Head of caudate nucleus (tissue), 42 donors: ENCODE measurements around the gene FAM186B.
A peak's percentile ranks its signal among the peaks of the same experiment; 100 is the strongest.

Source experiments
- DNase-seq, 42 donors: peaks; one replicate each; pipeline versions ENCODE4 v3.0.0 to v3.0.0-alpha.2; 2020 to 2021; ENCODE audit warnings: mixed read lengths in 7 of 42
- intact Hi-C: fragments of 100-400 bp; cut with DNase I; formaldehyde crosslinking; loops from one replicate; pipeline ENCODE4 v1.15.0; 2022

FAM186B gene

DNA sequence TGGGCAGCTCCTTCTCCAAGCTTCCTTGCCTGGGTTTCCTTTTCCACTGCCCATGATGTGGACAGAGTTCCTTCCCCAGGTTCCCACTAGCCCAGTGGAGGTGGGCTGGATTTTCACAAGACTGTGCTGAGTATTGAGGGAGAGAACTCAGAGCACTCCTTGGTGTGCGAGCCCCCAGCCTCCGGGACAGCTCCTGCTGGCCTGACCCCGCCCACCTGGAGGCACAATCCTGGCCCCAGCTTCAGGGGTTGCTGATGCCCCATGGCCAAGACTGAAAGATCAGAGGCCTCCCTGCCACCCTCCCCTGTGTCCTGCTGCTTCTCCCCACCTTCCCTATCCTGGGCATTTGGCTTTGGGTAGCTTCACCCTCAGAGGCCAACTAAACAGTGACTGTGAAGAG lies 59.0 kb downstream of the FAM186B start:
- DNase-seq = peak in 1 of 42 donors; percentile 37
- intact Hi-C loops = no loop called here

DNA sequence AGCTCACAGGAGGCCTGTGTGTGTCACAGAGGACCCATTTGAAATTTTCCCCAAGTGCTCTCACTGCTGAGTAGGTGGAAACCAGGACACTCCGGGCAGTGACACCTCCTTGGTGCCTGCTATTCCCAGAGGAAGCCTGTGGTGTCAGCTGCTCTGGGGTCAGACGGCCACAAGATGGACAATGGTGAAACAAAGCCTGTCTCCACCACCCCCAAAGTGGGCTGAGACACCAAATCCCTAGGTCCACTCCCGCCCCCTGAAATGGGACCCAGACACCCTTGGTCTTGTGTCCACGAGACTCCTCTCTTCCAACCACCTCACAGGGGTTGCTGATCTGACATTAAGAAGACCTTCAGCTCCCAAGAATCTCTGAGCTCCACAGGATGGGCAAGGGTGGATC lies 59.6 kb downstream of the FAM186B start:
- intact Hi-C loops = no loop called here
- DNase-seq = peak in 1 of 42 donors; percentile 23

DNA sequence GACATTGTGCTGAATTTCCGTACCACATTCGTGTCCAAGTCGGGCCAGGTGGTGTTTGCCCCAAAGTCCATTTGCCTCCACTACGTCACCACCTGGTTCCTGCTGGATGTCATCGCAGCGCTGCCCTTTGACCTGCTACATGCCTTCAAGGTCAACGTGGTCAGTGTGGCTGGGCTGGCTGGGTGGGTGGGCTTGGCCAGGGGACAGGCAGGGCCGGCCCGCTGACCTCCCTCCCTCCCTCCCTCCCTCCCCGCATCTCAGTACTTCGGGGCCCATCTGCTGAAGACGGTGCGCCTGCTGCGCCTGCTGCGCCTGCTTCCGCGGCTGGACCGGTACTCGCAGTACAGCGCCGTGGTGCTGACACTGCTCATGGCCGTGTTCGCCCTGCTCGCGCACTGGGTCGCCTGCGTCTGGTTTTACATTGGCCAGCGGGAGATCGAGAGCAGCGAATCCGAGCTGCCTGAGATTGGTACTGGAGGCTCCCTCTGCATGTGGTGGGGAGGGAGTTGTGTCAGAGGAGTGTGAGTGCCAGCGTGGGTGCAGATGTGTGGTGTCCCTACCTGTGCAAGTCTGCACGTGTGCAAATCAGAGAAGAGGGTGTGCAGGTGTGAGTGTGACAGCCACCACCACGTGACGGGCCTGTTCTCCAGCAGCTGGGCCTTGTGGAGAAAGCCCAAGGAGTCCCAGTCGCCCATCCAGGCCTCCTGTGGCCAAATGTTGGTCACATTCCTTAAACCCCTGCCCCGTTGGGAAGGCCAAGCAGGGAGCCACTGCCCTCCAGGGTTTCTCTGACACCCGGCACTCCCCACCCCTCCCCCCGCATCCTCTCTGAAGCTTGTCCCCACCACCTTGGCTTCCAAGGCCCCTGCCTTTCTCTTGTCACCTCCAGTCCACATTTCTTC lies 61.3 kb downstream of the FAM186B start:
- intact Hi-C loops = no loop called here
- peak in 26 of 42 donors; percentile 18 to 80 (median 48) for DNase-seq

DNA sequence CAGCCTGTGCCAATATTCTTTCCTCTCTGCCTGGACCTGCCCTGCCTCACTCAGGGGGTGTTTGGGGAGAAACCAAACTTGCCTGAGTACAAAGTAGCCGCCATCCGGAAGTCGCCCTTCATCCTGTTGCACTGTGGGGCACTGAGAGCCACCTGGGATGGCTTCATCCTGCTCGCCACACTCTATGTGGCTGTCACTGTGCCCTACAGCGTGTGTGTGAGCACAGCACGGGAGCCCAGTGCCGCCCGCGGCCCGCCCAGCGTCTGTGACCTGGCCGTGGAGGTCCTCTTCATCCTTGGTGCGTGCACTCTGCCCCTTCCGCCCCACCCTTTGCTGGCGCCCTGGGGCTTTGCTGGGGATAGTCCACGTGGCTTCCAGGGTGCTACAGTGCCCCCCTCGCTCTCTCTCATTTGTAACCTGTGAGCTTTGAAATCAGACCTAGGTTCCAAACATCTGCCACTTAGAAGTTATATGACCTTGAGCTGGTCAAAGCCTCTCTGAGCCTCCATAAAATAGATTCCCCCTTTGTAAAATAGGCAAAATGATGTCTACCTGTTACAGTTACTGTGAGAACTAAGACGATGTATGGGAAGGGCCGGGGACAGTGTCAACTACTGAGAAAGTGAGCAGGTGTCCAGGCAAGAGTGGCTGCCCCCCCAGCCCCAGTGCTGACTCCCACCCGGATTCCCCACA lies 62.1 kb downstream of the FAM186B start:
- intact Hi-C loops = no loop called here
- peak in 3 of 42 donors; percentile 18 to 32 (median 31) for DNase-seq

DNA sequence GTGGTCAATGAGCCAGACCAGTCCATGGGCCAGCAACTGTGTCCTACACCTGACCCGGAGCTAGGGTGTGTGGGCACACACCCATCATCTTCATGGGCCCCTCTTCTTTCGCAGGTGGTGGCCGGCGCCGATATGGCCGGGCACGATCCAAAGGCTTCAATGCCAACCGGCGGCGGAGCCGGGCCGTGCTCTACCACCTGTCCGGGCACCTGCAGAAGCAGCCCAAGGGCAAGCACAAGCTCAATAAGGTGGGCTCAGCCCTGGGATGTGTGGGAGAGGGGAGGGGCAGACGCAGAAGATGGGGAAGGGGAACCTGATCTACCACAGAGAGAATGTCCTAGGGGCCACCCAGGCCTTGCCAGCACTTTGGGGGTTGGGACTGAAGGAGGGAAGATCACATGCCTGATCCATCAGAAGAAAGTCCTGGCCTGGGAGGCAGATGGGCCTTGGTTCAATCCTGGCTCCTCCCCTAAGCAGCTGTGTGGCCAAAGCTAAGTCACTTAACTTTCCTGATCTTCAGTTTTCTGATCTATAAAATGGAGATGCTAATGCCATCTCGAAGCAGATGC lies 62.8 kb downstream of the FAM186B start:
- intact Hi-C loops = no loop called here
- DNase-seq = peak in 4 of 42 donors; percentile 4 to 26 (median 14)

DNA sequence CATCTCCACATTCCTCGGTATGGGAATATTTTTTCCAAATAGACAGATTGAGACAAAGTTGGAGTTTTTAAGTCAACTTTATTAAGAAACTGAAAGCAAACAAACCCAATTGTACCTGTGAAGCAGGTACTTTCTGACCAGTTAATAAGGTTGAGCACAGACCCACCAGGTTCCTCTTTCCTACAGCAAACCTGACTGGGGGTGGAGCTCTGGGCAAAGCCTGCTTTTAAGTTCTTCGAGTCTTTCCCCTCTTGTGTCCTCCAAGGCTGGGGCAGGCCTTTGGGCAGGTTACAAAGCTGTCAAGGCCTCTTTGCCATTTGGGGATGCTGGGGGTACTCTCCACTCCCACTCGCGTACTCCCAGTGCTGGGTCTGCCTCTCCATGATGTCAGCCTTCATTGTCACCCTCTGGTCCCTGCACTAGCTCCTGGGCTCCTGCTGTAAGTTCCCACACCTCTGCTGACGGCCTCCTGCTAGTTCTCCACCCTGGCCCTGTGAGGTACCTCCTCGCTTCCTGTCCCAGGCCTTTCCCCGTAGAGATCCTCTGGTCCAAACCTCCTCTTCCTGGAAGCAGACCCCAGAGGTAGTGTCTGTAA lies 63.4 kb downstream of the FAM186B start:
- DNase-seq = peak in 3 of 42 donors; percentile 11 to 43 (median 16)
- intact Hi-C loops = no loop called here

DNA sequence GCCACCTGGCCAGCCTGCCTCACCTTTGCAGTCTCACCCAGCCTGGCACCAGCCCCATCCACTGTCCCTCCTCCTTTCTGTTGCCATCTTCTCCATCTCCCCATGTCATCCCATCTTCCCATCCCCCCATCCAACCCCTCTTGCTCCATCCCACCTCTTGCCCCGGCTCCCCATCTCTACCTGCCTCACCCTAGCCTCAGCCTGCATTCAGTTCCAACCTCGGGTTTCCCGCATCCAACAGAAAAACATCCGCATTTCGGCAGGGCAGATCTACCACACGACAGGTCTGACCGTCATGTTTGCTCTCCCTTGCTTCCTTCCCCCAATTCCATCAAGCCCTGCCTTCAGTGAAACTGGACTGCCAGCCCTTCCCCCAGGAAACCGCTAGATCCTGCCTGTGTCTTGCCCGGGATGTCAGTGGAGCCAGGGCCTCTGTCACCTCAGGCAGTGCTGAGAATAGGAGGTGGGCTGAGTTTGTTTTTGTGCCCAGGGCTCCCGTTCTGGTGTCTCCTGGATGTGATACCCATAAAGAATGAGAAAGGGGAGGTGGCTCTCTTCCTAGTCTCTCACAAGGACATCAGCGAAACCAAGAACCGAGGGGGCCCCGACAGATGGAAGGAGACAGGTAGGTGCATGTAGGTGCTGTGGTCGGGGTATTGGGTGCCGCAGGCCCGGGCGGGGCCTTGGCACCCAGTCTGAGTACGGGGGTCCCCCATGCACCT lies 64.1 kb downstream of the FAM186B start:
- intact Hi-C loops = no loop called here
- peak in 3 of 42 donors; percentile 9 to 42 (median 23) for DNase-seq

DNA sequence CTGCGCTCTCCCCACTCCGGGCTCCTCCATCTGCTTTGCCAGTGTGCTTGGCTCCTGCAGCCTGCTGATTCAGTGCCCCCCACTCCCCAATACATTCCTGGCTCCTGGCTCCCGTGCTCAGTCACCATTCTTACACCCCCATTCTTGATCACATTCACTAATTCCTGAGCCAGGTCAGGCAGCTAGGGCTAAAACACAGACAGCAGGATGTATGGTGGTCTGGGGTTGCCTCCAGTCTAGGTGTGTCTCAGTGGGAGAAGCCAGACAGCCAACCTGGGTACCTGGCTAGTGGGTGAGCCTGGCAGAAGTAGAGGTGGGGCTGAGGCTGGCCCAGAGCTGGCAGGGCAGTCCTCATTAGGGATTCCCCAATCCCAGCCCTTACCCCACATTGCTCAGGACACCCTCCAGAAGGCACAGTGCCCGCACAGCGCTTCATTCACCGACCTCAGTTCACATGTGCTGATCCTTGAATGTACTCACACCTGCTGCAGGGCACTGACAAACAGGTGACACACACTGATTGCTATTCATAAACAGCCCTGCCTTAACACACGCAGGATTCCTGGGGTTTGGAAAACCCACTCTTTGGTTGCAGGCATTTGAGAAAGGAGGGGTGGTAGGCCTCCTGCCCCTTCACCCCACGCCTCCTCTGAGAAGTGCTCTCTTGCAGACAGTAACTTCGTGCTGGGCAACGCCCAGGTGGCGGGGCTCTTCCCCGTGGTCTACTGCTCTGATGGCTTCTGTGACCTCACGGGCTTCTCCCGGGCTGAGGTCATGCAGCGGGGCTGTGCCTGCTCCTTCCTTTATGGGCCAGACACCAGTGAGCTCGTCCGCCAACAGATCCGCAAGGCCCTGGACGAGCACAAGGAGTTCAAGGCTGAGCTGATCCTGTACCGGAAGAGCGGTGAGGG lies 65.0 kb downstream of the FAM186B start:
- peak in 2 of 42 donors; percentile 17 to 38 for DNase-seq
- intact Hi-C loops = no loop called here

DNA sequence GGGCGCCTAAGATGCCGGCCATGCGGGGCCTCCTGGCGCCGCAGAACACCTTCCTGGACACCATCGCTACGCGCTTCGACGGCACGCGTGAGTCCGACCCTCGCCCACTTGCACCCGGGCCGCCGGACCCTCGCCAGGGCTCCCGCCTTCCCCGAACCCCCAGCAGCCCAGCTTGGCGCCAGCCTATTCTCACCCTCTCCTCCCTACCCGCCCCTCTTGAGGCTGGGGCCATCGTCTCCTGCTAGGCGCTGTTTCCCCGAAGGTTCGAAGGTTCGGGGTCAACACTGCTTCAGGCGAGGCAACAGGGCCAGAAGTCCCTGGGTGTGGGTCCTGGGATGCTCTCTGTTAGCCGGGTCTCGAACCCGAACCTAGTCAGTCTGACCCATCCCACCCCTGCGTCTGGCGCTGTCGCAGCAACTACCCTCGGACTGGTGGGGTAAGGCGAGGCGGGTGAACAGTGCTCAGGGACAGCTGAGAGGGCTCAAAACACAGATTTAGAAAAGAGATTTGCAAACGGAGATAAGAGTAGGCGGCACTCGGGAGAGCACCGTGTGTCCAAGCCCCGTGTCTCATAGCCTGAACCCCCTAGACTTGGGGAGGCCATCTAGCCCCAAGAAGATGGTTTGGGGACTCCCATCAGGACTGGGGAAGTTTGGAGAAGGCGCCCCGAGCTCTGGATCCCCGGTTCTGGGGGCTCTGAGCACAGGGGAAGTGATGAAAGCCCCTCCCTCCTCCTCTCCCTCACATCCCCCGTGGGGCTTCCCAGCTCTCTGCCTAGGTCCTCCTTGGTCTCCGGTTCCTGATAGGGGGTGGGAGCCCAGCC lies 65.8 kb downstream of the FAM186B start:
- DNase-seq = peak in 2 of 42 donors; percentile 10 to 43
- intact Hi-C loops = no loop called here

DNA sequence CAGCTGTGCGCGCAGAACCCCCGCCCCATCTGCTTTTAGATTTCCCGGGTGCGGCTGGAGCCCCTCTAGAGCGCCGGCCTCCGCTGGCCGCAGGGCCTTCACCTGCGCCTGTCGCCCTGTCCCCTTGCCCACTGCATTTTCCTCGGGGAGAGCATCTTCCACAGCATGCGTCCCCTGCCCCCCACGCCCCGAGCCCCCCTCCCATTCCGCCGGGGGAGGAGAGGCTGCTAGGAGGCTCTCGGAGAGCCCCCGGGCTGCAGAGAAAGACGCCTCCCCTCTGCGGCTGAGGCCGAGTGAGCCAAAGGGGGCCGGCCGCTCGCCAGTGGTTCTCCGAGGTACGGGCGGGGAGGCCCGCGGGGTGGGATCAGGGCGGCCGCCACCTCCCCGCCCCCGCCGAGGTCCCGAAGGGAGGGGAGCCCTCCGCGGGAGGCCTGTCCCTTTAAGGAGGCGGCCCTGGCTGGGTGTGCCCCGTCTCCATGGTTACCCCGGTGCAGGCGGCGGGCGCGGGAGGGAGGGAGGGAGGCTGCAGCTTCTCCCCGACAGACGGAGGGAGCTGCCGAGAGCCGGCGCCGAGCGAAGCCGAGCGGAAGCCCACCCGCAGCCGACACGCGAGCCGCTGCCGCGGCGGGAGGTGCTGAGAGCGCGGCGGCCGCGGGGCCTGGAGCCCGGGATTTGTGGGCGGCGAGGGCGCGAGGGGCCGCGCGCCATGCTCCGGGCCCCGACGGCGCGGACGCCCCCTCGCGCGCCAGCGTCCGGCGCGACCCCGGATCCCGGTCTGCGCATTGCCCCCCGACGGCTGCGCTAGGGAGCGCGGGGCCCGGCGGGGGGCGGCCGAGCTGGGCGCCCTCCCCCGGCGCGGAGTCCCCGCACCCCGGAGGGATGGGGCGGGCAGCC lies 66.7 kb downstream of the FAM186B start, which contains the start of gene KCNH3:
Gene KCNH3, plus strand, starts transcription at position 521 of the 894 bp plus-strand sequence. CDS start 387 bp downstream, outside the sequence.
- DNase-seq = peak; percentile 69 to 96 (median 88)
- intact Hi-C loops = no loop called here

DNA sequence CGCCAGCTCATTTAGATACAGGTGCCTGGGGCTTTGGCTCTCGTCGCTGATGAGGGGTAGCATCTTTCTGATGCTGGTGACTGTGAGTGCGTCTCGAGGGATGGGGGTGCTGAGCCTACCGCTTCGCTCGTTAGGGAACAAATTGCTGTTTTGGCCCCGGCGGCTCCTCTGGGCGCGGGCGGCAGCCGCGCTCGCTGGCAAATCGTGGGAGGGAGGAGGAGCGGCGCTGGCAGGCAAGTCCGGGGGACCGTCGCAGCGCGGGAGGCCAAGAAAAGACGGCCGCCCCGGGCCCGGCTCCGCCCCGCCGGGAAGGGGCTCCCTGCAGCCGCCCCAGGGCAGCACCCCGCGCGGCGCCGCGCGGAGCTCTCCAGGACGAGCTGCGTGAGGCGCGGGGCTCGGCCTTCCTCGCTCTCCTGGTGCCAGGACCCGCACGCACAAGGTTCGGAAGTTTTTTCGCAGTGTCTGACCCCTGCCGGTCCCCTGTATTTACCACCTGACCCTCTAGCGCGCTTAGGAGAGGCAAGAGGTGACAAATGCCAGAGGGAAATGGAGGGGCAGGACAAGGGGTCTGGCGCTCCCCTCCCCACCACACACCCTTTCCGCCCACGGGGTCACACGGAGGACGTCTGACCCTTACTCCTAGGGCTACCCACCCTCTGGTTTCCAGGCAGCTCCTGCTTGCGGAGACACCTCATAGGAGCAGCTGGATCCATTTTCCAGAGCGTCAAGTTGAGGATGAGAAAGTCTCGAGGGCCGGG lies 67.5 kb downstream of the FAM186B start:
- intact Hi-C loops = no loop called here
- peak in 37 of 42 donors; percentile 27 to 86 (median 63) for DNase-seq
